ENCODE results near the gene NMUR1.

Gene NMUR1

DNA sequence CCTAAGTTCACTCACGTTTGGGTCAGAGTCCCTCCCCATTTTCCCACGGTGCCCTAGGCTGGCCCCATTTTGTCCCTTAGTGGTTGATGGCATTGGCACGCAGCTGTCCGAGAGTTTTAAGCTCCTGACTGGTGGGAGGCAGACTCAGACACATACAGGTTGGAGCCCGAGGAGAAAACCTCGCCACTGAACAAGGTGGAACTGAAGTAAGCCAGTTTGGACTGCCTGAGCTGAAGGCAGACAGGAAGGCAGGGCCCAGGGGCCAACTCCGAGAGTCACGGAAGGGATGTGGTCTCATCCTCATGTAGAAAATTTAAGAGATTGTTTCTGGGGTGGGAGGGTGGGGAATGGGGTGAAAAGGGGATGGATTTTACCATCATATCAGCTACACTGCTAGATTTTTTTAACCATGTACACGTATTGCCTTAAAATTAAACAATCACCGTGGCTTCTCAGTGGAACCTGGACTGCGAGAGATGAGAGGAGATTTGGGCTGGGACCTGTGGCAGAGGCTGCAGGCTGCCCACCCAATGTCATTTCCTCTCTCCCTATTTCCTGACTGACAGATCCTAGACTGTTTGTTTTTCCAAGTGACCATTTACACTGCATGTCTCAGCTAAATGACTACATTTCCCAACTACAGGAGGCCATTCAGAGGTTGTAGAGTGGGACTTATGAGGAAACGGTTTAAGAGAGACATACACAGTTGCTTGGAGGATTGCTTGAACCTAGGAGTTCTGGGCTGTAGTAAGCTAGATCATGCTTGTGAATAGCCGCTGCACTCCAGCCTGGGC, 19.4 kb upstream of the NMUR1 start:
- no peak for DNase-seq

GRCh38 chr2:231548752-231549151, 18.5 kb upstream of the NMUR1 start:
- no peak for DNase-seq

GRCh38 chr2:231547315-231548110, 17.3 kb upstream of the NMUR1 start:
- no peak for DNase-seq

- no peak for DNase-seq
Observed at GRCh38 chr2:231546014-231546715, 15.9 kb upstream of the NMUR1 start.

- DNase-seq: peak; percentile 83
Observed at GRCh38 chr2:231545105-231545902, 15.1 kb upstream of the NMUR1 start.

DNA sequence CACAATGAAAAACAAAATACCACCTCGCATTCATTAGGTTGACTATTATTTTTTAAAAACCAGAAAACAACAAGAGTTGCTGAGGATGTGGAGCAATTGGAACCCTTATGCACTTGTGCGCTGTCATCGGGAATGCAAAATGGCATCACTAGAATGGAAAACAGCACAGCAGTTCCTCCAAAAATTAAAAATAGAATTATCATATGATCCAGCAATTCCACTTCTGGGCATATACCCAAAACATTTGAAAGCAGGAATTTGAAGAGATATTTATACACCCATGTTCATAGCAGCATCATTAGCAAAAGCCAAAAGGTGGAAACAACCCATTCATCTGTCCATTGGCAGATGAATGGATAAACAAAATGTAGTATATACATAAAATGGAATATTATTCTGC, 11.9 kb upstream of the NMUR1 start:
- no peak for DNase-seq

GRCh38 chr2:231541645-231542044, 11.4 kb upstream of the NMUR1 start:
- peak; percentile 29 for DNase-seq

GRCh38 chr2:231539991-231540390, 9.7 kb upstream of the NMUR1 start:
- no peak for DNase-seq

DNA sequence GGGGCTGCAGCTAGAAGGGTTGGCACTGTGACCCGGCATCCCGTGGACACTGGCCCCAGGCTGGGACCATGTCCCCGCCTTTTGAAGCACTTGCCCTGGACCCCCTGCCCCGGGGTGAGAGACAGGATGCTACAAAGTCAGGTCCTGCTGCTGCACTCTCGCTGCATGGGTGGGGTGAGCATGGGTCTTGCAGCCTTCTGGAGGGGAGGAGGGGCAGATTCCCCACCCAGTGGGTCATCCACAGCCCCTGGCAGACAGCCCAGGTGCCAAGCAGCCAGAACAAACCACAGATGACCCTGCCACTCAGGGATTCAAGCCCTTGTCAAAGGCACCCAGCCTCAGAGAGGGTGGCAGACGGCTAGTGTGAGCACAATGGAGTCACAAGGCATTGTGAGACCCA, 5.7 kb upstream of the NMUR1 start:
- no peak for DNase-seq

GRCh38 chr2:231533777-231534125, 3.5 kb upstream of the NMUR1 start:
- no peak for DNase-seq

DNA sequence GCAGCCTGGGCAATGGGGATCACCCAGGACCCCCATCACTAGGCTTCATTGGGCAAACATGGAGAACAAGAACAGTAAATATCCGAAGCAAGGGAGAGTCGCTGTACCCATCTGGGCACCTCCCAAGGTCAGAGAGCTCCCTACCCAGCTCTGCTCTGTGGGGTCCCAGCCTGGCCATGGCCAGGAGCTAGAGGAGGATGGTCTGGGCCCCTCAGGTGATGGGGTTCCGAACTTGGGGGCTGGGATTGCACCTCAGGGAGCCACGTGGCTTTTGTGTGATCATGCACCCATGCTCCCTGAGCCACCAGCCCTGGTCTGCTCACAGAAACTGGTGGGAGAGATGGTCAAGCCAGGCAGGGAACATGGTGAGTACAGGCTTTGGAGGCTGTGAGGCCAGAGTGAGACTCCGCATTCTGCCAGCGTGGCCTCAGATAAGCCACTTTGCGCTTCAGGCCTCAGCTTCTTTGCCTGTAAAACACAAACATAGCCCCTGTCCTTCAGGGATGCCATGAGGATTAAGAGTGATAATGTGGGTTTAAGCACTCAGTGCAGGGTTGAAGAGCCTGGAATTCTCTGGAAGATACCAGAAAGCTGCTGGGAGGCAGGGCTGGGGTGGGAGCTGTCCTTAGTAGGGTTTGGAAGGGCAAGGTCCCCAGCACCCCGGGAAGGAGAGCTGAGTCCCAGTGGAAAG, 3.0 kb upstream of the NMUR1 start:
- DNase-seq: no peak

DNA sequence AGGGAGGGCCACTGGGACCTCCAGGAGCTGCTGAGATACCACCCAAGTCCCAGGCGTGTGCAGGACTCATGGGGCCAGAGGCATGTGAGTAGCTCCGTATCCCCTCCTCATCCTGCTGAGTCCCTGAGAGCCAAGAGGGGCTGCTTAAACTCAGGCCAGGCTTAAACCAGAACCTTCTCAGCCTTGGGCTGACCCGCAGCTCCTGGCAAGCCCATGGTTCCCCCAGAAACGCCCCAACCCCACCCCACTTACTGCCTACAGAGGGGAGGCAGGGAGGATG, 2.5 kb upstream of the NMUR1 start:
- no peak for DNase-seq

- no peak for DNase-seq
Observed at GRCh38 chr2:231531883-231532755, 1.9 kb upstream of the NMUR1 start.

- DNase-seq: no peak
Observed at GRCh38 chr2:231531466-231531865, 1.2 kb upstream of the NMUR1 start.

DNA sequence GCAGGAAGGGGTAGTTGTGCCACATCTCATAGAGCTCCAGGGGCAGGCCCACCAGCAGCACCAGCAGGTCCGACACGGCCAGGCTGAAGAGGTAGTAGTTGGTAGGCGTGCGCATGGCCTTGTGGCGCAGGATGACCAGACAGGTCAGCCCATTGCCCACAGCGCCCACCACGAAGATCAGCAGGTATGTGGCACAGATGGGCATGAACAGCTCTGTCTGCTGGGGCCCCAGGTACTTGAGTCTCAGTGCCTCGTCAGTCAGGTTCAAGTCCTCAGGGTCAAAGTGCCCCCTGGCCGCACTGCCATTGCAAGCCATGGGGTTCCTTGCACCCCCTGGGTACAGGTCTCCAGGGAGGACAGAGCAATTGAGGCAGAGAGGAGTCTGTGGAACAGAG, 1.6 kb downstream of the NMUR1 start:
- no peak for DNase-seq

DNA sequence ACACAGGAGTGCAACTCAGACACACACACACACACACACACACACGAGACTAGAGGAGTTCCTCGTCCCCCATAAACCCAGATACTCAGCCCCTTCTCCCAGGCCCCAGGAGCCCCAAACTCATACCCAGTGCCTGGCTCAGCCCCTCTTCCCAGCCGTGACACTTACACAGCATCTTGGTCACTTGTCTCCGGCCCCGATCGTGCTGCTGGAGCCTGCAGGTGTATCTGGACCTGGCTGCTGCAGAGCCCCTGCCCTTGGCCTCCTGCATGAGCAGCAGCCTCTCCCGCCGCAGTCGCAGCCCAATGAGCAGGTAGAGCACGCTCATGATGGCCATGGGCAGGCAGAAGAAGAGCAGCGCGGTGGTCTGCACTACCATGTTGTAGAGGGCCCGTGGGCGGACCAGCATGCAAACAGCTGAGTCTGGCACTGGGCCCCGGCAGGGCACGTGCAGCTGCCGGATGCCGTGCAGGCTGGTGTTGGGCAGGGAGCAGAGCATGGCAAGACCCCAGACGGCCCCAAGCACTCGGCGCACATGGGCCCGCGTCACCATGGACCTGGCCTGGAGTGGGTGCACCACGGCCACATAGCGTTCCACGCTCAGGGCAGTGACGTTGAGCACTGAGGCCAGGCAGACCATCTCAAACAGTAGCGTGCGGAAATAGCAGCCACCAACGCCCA, 2.1 kb downstream of the NMUR1 start:
- no peak for DNase-seq

GRCh38 chr2:231527091-231527395, 3.2 kb downstream of the NMUR1 start:
- DNase-seq: no peak

DNA sequence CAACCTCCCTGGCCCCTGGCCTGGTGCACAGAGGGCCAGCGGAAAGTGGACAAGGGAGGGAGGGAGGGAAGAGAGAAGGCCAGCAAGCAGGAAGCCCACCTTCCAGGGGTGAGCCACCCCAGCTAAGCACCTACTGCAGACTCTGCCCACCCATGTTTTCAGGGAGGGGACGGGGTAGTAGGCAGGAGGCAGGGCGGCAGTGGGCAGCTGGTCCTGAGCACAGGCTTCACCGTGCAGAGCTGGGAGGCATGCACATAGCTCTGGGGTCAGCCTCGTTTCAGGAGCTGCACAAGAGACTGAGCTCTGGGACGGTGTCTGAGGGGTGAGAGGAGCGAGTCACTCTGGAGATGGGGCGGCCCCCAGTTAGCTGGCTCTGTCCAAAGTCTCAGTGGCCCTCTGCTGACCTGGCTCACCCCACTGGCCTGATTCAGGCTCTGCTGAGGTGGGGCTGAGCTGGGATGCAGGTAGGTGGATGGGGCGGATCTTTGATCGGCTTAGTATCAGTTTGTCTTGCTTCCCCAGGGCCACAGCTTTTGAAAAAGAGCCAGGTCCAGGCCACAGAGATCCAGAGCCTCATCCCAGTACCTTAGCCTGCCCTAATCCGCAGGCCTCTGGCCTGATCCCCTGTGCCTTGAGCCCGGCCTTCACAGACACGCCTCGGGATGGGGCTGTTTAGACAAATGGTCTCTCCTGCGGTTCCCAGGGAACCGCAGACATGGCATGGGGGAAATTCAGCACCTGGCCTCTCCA, 3.7 kb downstream of the NMUR1 start:
- DNase-seq: no peak

GRCh38 chr2:231525248-231526163, 4.7 kb downstream of the NMUR1 start:
- DNase-seq: no peak

Measured in NK-92 treated with Interleukin-12 subunit alpha and Interleukin-12 subunit beta, amount 100 ng/mL, for 24 hours (cell line).